Aorta (tissue), 5 donors: Measurements from ENCODE around the gene PRICKLE3. TPM values are rescaled to one million over a fixed set of nuclear protein-coding genes. Genes with fewer than 3 reads are reported as not detected.

Experiments used
- ATAC-seq: fragments of 200-7000 bp; cut with Tn5 transposase; one replicate; pipeline ENCODE4 v1.9.1; 2022; ENCODE audit warnings: moderate library complexity; ENCODE audit not compliant: low FRiP score
- DNase-seq, 2 donors: peaks; one replicate each; pipeline ENCODE4 v3.0.0-alpha.2; 2020
- H3K27ac ChIP-seq, 2 donors: one replicate each; pipeline ENCODE4 v1.5.1; 2013; ENCODE audit warnings: low read length in 2 of 2, mild to moderate bottlenecking in 2 of 2, moderate library complexity in 2 of 2, control low read depth in 1 of 2, inconsistent platforms in 1 of 2, low read depth in 1 of 2
- H3K27me3 ChIP-seq, 2 donors: one replicate each; pipeline ENCODE4 v1.6.1; 2013; ENCODE audit warnings: control low read depth in 1 of 2, low read length in 1 of 2, mild to moderate bottlenecking in 1 of 2, moderate library complexity in 1 of 2; ENCODE audit not compliant: insufficient read depth in 2 of 2, control insufficient read depth in 1 of 2
- H3K36me3 ChIP-seq, 2 donors: one replicate each; pipeline ENCODE4 v1.6.1; 2013; ENCODE audit warnings: control low read depth in 1 of 2, low read length in 1 of 2, mild to moderate bottlenecking in 1 of 2; ENCODE audit not compliant: insufficient read depth in 2 of 2, control insufficient read depth in 1 of 2
- H3K4me1 ChIP-seq, 2 donors: one replicate each; pipeline ENCODE4 v1.6.1; 2013; ENCODE audit warnings: low read length in 2 of 2, control low read depth in 1 of 2, mild to moderate bottlenecking in 1 of 2, moderate library complexity in 1 of 2; ENCODE audit not compliant: insufficient read depth in 2 of 2, control insufficient read depth in 1 of 2
- H3K4me3 ChIP-seq, 2 donors: one replicate each; pipeline ENCODE4 v1.5.1; 2013; ENCODE audit warnings: low read length in 2 of 2, control low read depth in 1 of 2, mild to moderate bottlenecking in 1 of 2
- H3K9me3 ChIP-seq: one replicate; pipeline ENCODE4 v1.6.1; 2013; ENCODE audit warnings: mild to moderate bottlenecking, low read length; ENCODE audit not compliant: control insufficient read depth
- WGBS, 2 donors: extraction: QIAGEN DNeasy Blood & Tissue Kit; methylation state at CpG; one replicate each; pipeline ENCODE4 v1.1.7; 2013; 5-methylcytosine and 5-hydroxymethylcytosine counted together
- intact Hi-C, 2 donors: fragments of 100-400 bp; cut with DNase I; formaldehyde crosslinking; loops; one replicate each; pipeline versions ENCODE4 v1.14.2 to v1.15.0; 2022
- polyA plus RNA-seq, 2 donors: library from polyadenylated mRNA; stranded (reverse); fragments of 200-250 nt; gene quantifications; one replicate each; pipeline ENCODE4 v1.2.3, GENCODE V29; 2013
- total RNA-seq, 2 donors: library from RNA; stranded (reverse); fragmentation: NEBNext Ultra II Directional; extraction: Animal tissue kit (Norgen Biotek cat#: 25700); gene quantifications; one replicate each; pipeline ENCODE4 v1.2.1, GENCODE V29; 2021
- donor health status: healthy with polysubstance abuse.
- donor health status: Bipolar disorder and iron deficiency.
- donor health status: DM: no; HTN: no; CAD: no.
- donor health status: DM: no; HTN: no; CAD: no.
- donor health status: DM: yes; HTN: yes; CAD: no.

The PRICKLE3 gene
- total and polyA plus RNA-seq, 4 donors: 2.8 to 13.3 (median 9.6) TPM

DNA sequence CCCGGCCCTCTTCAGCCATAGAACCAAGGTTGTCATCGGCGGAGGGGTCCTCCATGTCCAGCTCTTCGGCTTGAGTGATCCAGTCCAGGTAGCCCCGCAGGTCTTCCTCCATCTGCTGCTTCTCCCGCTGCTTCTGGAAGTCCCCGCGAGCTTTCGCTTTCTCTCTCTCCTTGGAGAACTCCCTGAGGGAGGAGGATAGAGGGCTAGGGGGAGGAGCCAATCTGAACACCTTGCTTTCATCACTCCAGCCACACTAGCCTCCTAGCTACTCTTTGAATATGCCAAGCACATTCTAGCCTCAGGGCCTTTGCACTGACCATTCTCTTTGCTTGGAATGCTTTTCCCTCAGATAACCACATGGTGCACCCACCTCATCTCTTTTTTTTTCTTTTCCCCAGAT is 40.8 kb upstream of the PRICKLE3 start:
- ATAC-seq (no peak), DNase-seq (no peak)
- 85 to 92% methylated on average over 8 to 9 of the region's 9 CpGs for WGBS, 2 donors
- Histone ChIP-seq H3K9me3 (no peaks in the 10 kb centered on the region), H3K27me3 (no peaks in the 10 kb centered on the region), H3K4me3 (no peak overlapping the region), H3K36me3 (no peaks in the 10 kb centered on the region), H3K27ac (no peak overlapping the region), H3K4me1 (no peaks in the 10 kb centered on the region)
- intact Hi-C loops: no loop called here

- intact Hi-C loops: no loop called here
- Histone ChIP-seq H3K27ac (no peak overlapping the region), H3K36me3 (no peaks in the 10 kb centered on the region), H3K27me3 (no peaks in the 10 kb centered on the region), H3K9me3 (no peaks in the 10 kb centered on the region), H3K4me1 (no peaks in the 10 kb centered on the region), H3K4me3 (no peak overlapping the region)
- no peak for ATAC-seq
- DNase-seq: no peak
- 60 to 66% methylated on average over 11 to 14 of the region's 14 CpGs for WGBS, 2 donors
These were observed 39.7 kb upstream of the PRICKLE3 start for GRCh38 chrX:49225858-49226257.

GRCh38 chrX:49221868-49222267 is 35.7 kb upstream of the PRICKLE3 start:
- DNase-seq (no peak), ATAC-seq (no peak)
- intact Hi-C loops: no loop called here
- no peak overlapping the region for H3K27ac ChIP-seq
- H3K4me1 ChIP-seq: no peaks in the 10 kb centered on the region
- no peak overlapping the region for H3K4me3 ChIP-seq
- WGBS, 2 donors: 75 to 77% methylated on average over 2 of the region's 2 CpGs
- no peaks in the 10 kb centered on the region for H3K9me3 ChIP-seq
- H3K36me3 ChIP-seq: no peaks in the 10 kb centered on the region
- H3K27me3 ChIP-seq: no peaks in the 10 kb centered on the region

DNA sequence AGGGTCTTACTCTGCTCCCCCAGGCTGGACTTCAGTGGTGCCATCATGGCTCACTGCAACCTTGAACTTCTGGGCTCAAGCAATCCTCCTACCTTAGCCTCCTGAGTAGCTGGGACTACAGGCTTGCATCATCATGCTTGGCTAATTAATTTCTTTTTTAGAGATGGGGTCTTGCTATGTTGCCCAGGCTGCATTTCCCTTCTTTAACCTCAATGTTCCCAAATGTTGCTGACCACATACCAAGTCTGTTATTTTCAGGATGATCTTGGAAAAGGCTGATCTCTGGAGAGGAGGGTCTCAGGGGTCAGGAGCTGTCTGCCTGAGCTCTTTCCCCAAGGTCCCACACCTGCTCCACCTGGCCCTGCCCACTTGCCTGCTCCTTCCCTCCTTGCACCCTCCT is 33.9 kb upstream of the PRICKLE3 start:
- ATAC-seq (no peak), DNase-seq (no peak)
- Histone ChIP-seq H3K27me3 (no peaks in the 10 kb centered on the region), H3K36me3 (no peaks in the 10 kb centered on the region), H3K4me1 (no peaks in the 10 kb centered on the region), H3K27ac (no peak overlapping the region), H3K9me3 (no peaks in the 10 kb centered on the region), H3K4me3 (no peak overlapping the region)
- intact Hi-C loops: no loop called here

- DNase-seq: no peak
- Histone ChIP-seq H3K4me3 (no peak overlapping the region), H3K27ac (no peak overlapping the region), H3K9me3 (no peaks in the 10 kb centered on the region), H3K27me3 (no peaks in the 10 kb centered on the region), H3K36me3 (no peaks in the 10 kb centered on the region), H3K4me1 (no peaks in the 10 kb centered on the region)
- intact Hi-C loops: no loop called here
- WGBS, 2 donors: 79 to 87% methylated on average over 14 of the region's 14 CpGs
- ATAC-seq: no peak
These were observed 28.9 kb upstream of the PRICKLE3 start for GRCh38 chrX:49214996-49215526.

DNA sequence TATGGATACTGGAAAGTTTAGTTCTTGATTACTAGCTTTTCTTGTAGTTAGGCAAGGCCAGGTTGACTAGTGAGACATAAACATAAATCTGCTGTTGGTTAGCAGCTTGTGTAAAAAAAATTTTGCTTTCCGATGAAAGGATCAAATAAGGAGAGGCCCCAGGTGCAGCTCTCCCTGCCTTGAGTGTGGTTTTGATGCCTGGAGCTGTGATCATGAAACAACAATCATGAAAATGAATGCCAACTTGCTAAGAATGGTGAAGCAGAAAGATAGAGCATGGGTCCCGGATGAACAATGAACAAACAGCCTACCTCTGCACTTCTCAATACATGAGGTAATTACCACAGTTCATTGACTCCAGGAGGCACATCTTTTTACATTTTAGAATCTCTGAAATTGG is 28.2 kb upstream of the PRICKLE3 start:
- no peaks in the 10 kb centered on the region for H3K36me3 ChIP-seq
- DNase-seq: no peak
- intact Hi-C loops: no loop called here
- no peaks in the 10 kb centered on the region for H3K4me1 ChIP-seq
- no peaks in the 10 kb centered on the region for H3K27me3 ChIP-seq
- H3K4me3 ChIP-seq: no peak overlapping the region
- H3K9me3 ChIP-seq: no peaks in the 10 kb centered on the region
- WGBS, 2 donors: 79 to 86% methylated on average over 2 of the region's 2 CpGs
- no peak for ATAC-seq
- no peak overlapping the region for H3K27ac ChIP-seq

DNA sequence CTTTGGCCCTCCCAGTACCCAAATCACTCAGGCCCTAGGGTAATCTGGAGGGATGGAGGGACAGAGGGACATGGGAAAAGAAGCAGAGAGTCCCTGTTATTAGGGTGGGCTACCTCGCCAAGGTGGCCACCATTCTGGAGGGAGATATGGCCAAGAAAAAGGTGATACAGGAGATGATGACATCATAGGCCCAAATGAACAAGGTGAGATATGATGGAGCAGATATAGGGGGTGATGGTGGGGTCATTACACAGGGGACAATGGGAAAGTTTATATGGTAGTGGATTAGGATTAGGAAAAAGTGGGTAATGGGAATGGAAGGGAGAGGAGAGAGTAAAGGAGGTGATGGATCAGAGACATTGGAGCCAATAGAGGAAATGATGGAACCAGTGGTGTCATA is 26.7 kb upstream of the PRICKLE3 start:
- no peak overlapping the region for H3K4me3 ChIP-seq
- H3K4me1 ChIP-seq: no peaks in the 10 kb centered on the region
- H3K9me3 ChIP-seq: no peaks in the 10 kb centered on the region
- no peaks in the 10 kb centered on the region for H3K27me3 ChIP-seq
- no peak overlapping the region for H3K27ac ChIP-seq
- 53 to 72% methylated on average over 1 of the region's 1 CpG for WGBS, 2 donors
- intact Hi-C loops: no loop called here
- no peak for DNase-seq
- no peaks in the 10 kb centered on the region for H3K36me3 ChIP-seq
- ATAC-seq: no peak

GRCh38 chrX:49212209-49212608 is 26.0 kb upstream of the PRICKLE3 start:
- DNase-seq (no peak), ATAC-seq (no peak)
- Histone ChIP-seq H3K4me3 (no peak overlapping the region), H3K27me3 (no peaks in the 10 kb centered on the region), H3K27ac (no peak overlapping the region), H3K9me3 (no peaks in the 10 kb centered on the region), H3K4me1 (no peaks in the 10 kb centered on the region), H3K36me3 (no peaks in the 10 kb centered on the region)
- 58 to 81% methylated on average over 2 of the region's 2 CpGs for WGBS, 2 donors
- intact Hi-C loops: no loop called here

GRCh38 chrX:49211074-49211473 is 24.9 kb upstream of the PRICKLE3 start:
- 75 to 88% methylated on average over 9 of the region's 9 CpGs for WGBS, 2 donors
- Histone ChIP-seq H3K4me1 (no peaks in the 10 kb centered on the region), H3K27ac (no peak overlapping the region), H3K36me3 (no peaks in the 10 kb centered on the region), H3K27me3 (no peaks in the 10 kb centered on the region), H3K9me3 (no peaks in the 10 kb centered on the region), H3K4me3 (no peak overlapping the region)
- DNase-seq (peak in 1 of 2 donors; percentile 59), ATAC-seq (no peak)
- intact Hi-C loops: no loop called here
